ENCODE results near the gene RANGAP1.
A peak's percentile ranks its signal among the peaks of the same experiment; 100 is the strongest.

The RANGAP1 gene

GRCh38 chr22:41217553-41218157 is 68.3 kb downstream of the RANGAP1 start:
- DNase-seq, result no peak
- in situ Hi-C loops (cut with HindIII; ENCODE audit: low pct_ligation_motif_present, low pct_unique_long_range_greater_than_20kb, low sequenced_read_pairs), result no loop called here

GRCh38 chr22:41216984-41217383 is 69.0 kb downstream of the RANGAP1 start:
- no peak for DNase-seq
- in situ Hi-C loops (cut with HindIII; ENCODE audit: low pct_ligation_motif_present, low pct_unique_long_range_greater_than_20kb, low sequenced_read_pairs), result no loop called here

- in situ Hi-C loops (cut with HindIII; ENCODE audit: low pct_ligation_motif_present, low pct_unique_long_range_greater_than_20kb, low sequenced_read_pairs), result no loop called here
These were observed 70.1 kb downstream of the RANGAP1 start for GRCh38 chr22:41215926-41216325.

GRCh38 chr22:41215409-41215808 is 70.6 kb downstream of the RANGAP1 start:
- DNase-seq, result no peak
- in situ Hi-C loops (cut with HindIII; ENCODE audit: low pct_ligation_motif_present, low pct_unique_long_range_greater_than_20kb, low sequenced_read_pairs), result no loop called here

More at GRCh38 chr22:41215926-41216325, 70.1 kb downstream of the RANGAP1 start:
- DNase-seq, result no peak

GRCh38 chr22:41206719-41207118 is 79.3 kb downstream of the RANGAP1 start:
- DNase-seq, result no peak
- in situ Hi-C loops (cut with HindIII; ENCODE audit: low pct_ligation_motif_present, low pct_unique_long_range_greater_than_20kb, low sequenced_read_pairs), result no loop called here

GRCh38 chr22:41204992-41205900 is 80.7 kb downstream of the RANGAP1 start, which contains the start of gene L3MBTL2:
Gene L3MBTL2, plus strand, starts transcription at chr22:41205312. Its CDS starts 51 bp downstream, at chr22:41205363.
- peak; percentile 94 for DNase-seq
- in situ Hi-C loops (cut with HindIII; ENCODE audit: low pct_ligation_motif_present, low pct_unique_long_range_greater_than_20kb, low sequenced_read_pairs), result no loop called here

GRCh38 chr22:41204066-41204465 is 81.9 kb downstream of the RANGAP1 start:
- in situ Hi-C loops (cut with HindIII; ENCODE audit: low pct_ligation_motif_present, low pct_unique_long_range_greater_than_20kb, low sequenced_read_pairs), result no loop called here

GRCh38 chr22:41203118-41203517 is 82.9 kb downstream of the RANGAP1 start:
- DNase-seq, result no peak
- in situ Hi-C loops (cut with HindIII; ENCODE audit: low pct_ligation_motif_present, low pct_unique_long_range_greater_than_20kb, low sequenced_read_pairs), result no loop called here

More at GRCh38 chr22:41204066-41204465, 81.9 kb downstream of the RANGAP1 start:
- DNase-seq, result no peak

- no peak for DNase-seq
- in situ Hi-C loops (cut with HindIII; ENCODE audit: low pct_ligation_motif_present, low pct_unique_long_range_greater_than_20kb, low sequenced_read_pairs), result no loop called here
These were observed 84.8 kb downstream of the RANGAP1 start for GRCh38 chr22:41201141-41201540.

- in situ Hi-C loops (cut with HindIII; ENCODE audit: low pct_ligation_motif_present, low pct_unique_long_range_greater_than_20kb, low sequenced_read_pairs), result no loop called here
- peak; percentile 39 for DNase-seq
These were observed 87.9 kb downstream of the RANGAP1 start for GRCh38 chr22:41198027-41198580.

- DNase-seq, result peak; percentile 69
- in situ Hi-C loops (cut with HindIII; ENCODE audit: low pct_ligation_motif_present, low pct_unique_long_range_greater_than_20kb, low sequenced_read_pairs), result no loop called here
These were observed 88.7 kb downstream of the RANGAP1 start for GRCh38 chr22:41197038-41197972.

Measured in ACHN (cell line).